GM08714 (cell line): ENCODE data around the gene AKAP5.

Experiments
- H3K4me3 ChIP-seq: fragments of 200-500 bp; sonication (Bioruptor generic); 2 replicates; pipeline ENCODE4 v1.5.1; 2014; ENCODE audit warnings: mild to moderate bottlenecking, low read length, inconsistent platforms
- ZNF274 ChIP-seq: IDR thresholded peaks from 2 replicates; pipeline ENCODE4 v1.6.1; 2012; ENCODE audit warnings: mild to moderate bottlenecking, low read depth, low read length

AKAP5 gene

GRCh38 chr14:64520699-64521098, 55.4 kb downstream of the AKAP5 start:
- H3K4me3 ChIP-seq, result no peak overlapping the region
- no peak for TF ChIP-seq ZNF274

DNA sequence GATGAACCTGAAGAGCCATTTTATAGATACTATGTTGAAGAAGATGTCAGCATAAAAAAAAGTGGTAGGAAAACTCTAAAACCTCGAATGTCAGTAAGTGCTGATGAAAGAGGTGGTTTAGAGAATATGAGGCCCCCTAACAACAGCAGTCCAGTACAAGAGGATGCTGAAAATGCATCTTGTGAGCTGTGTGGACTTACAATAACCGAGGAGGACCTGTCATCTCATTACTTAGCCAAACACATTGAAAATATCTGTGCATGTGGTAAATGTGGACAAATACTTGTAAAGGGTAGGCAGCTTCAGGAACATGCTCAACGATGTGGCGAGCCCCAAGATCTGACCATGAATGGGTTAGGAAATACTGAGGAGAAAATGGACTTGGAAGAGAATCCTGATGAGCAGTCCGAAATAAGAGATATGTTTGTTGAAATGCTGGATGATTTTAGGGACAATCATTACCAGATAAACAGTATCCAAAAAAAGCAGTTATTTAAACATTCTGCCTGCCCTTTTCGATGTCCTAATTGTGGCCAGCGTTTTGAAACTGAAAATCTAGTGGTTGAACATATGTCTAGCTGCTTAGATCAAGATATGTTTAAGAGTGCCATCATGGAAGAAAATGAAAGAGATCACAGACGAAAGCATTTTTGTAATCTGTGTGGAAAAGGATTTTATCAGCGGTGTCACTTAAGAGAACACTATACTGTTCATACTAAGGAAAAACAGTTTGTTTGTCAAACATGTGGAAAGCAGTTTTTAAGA, 57.5 kb downstream of the AKAP5 start:
- no peak overlapping the region for H3K4me3 ChIP-seq
- TF ChIP-seq ZNF274, result no peak
